ENCODE measurements around the gene SLC16A3.

SLC16A3 gene

DNA sequence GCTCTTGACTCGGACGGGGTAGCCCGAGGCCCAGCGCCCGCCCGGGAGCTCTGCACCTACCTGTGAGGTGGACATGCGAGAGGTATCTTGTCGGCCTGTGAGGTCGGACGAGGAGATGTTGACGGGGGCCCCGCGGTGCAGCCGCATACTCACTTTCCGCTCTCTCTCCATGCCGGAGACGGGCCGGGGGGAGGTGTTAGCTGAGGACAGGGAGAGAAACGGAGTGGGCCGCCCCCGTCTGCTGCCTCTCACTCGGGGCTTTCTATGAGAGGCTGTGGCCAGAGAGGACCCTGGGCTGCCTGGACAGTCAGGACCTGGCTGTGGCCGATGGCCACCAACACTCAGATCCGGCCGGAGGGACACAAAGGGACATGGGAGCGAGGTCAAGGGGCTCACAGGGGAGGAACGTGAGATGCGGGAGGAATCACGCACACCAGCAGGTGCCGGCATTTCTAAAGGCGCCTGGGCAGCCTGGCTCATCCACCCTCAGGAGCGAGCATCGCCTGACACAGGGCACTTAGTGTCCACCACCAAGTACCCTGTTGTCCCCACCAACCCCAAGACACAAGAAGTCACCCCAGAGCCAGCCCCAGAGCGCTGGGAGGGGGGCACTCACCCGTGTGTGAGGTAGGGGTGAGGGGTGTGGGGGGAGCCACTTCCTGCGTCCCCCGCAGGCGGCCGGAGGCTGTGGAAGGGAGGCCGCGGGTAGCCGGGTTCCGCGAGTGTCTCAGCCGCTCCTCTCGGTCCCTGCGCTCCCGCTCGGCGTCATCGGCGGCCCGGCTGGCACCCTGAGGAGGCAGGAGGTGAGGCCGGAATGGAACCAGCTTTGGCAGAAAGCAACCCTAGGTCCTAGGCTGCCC lies 20.2 kb downstream of the SLC16A3 start:
- no peak for TF ChIP-seq POLR2AphosphoS5 (IDR thresholded peaks at IDR 0.05; ENCODE audit: low read depth, low read length)
- TF ChIP-seq TAF1 (IDR thresholded peaks at IDR 0.05; ENCODE audit: borderline replicate concordance, insufficient read depth, low read length) = no peak
- TF ChIP-seq, protein P1, sequence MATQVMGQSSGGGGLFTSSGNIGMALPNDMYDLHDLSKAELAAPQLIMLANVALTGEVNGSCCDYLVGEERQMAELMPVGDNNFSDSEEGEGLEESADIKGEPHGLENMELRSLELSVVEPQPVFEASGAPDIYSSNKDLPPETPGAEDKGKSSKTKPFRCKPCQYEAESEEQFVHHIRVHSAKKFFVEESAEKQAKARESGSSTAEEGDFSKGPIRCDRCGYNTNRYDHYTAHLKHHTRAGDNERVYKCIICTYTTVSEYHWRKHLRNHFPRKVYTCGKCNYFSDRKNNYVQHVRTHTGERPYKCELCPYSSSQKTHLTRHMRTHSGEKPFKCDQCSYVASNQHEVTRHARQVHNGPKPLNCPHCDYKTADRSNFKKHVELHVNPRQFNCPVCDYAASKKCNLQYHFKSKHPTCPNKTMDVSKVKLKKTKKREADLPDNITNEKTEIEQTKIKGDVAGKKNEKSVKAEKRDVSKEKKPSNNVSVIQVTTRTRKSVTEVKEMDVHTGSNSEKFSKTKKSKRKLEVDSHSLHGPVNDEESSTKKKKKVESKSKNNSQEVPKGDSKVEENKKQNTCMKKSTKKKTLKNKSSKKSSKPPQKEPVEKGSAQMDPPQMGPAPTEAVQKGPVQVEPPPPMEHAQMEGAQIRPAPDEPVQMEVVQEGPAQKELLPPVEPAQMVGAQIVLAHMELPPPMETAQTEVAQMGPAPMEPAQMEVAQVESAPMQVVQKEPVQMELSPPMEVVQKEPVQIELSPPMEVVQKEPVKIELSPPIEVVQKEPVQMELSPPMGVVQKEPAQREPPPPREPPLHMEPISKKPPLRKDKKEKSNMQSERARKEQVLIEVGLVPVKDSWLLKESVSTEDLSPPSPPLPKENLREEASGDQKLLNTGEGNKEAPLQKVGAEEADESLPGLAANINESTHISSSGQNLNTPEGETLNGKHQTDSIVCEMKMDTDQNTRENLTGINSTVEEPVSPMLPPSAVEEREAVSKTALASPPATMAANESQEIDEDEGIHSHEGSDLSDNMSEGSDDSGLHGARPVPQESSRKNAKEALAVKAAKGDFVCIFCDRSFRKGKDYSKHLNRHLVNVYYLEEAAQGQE (IDR thresholded peaks at IDR 0.05; ENCODE audit: insufficient read depth in 1 of 2, low read depth in 2 of 2, low read length in 2 of 2) = no peak
- no peak for TF ChIP-seq SIN3A (IDR thresholded peaks at IDR 0.05; ENCODE audit: borderline replicate concordance, insufficient read depth, low read length)
- no peak for TF ChIP-seq FOXP2 (optimal IDR thresholded peaks at IDR 0.05; ENCODE audit: borderline replicate concordance, extremely low read depth, extremely low read length, insufficient read depth)

- TF ChIP-seq FOXP2 (optimal IDR thresholded peaks at IDR 0.05; ENCODE audit: borderline replicate concordance, extremely low read depth, extremely low read length, insufficient read depth) (no peak), TAF1 (IDR thresholded peaks at IDR 0.05; ENCODE audit: borderline replicate concordance, insufficient read depth, low read length) (no peak), POLR2AphosphoS5 (IDR thresholded peaks at IDR 0.05; ENCODE audit: low read depth, low read length) (no peak), SIN3A (IDR thresholded peaks at IDR 0.05; ENCODE audit: borderline replicate concordance, insufficient read depth, low read length) (no peak)
- TF ChIP-seq, protein P1 (IDR thresholded peaks at IDR 0.05; ENCODE audit: insufficient read depth in 1 of 2, low read depth in 2 of 2, low read length in 2 of 2) = no peak
These were observed 21.2 kb downstream of the SLC16A3 start for GRCh38 chr17:82249896-82250581.

- no peak for TF ChIP-seq TAF1 (IDR thresholded peaks at IDR 0.05; ENCODE audit: borderline replicate concordance, insufficient read depth, low read length)
- TF ChIP-seq POLR2AphosphoS5 (IDR thresholded peaks at IDR 0.05; ENCODE audit: low read depth, low read length) = no peak
- no peak for TF ChIP-seq SIN3A (IDR thresholded peaks at IDR 0.05; ENCODE audit: borderline replicate concordance, insufficient read depth, low read length)
- TF ChIP-seq, protein P1 (IDR thresholded peaks at IDR 0.05; ENCODE audit: insufficient read depth in 1 of 2, low read depth in 2 of 2, low read length in 2 of 2) = no peak
- no peak for TF ChIP-seq FOXP2 (optimal IDR thresholded peaks at IDR 0.05; ENCODE audit: borderline replicate concordance, extremely low read depth, extremely low read length, insufficient read depth)
These were observed 22.1 kb downstream of the SLC16A3 start for GRCh38 chr17:82250868-82251500.

- no peak for TF ChIP-seq POLR2AphosphoS5 (IDR thresholded peaks at IDR 0.05; ENCODE audit: low read depth, low read length)
- TF ChIP-seq, protein P1 (IDR thresholded peaks at IDR 0.05; ENCODE audit: insufficient read depth in 1 of 2, low read depth in 2 of 2, low read length in 2 of 2) = no peak
- no peak for TF ChIP-seq FOXP2 (optimal IDR thresholded peaks at IDR 0.05; ENCODE audit: borderline replicate concordance, extremely low read depth, extremely low read length, insufficient read depth)
- no peak for TF ChIP-seq TAF1 (IDR thresholded peaks at IDR 0.05; ENCODE audit: borderline replicate concordance, insufficient read depth, low read length)
- no peak for TF ChIP-seq SIN3A (IDR thresholded peaks at IDR 0.05; ENCODE audit: borderline replicate concordance, insufficient read depth, low read length)
These were observed 23.8 kb downstream of the SLC16A3 start for GRCh38 chr17:82252511-82253178.

All from PFSK-1 (cell line).